Aorta (tissue), 5 donors: ENCODE data around the gene MEIS2. TPM values are rescaled to one million over a fixed set of nuclear protein-coding genes. Genes with fewer than 3 reads are reported as not detected.

Experiments used
- ATAC-seq: fragments of 200-7000 bp; cut with Tn5 transposase; one replicate; pipeline ENCODE4 v1.9.1; 2022; ENCODE audit warnings: moderate library complexity; ENCODE audit not compliant: low FRiP score
- DNase-seq, 2 donors: peaks; one replicate each; pipeline ENCODE4 v3.0.0-alpha.2; 2020
- H3K27ac ChIP-seq, 2 donors: one replicate each; pipeline ENCODE4 v1.5.1; 2013; ENCODE audit warnings: low read length in 2 of 2, mild to moderate bottlenecking in 2 of 2, moderate library complexity in 2 of 2, control low read depth in 1 of 2, inconsistent platforms in 1 of 2, low read depth in 1 of 2
- H3K27me3 ChIP-seq, 2 donors: one replicate each; pipeline ENCODE4 v1.6.1; 2013; ENCODE audit warnings: control low read depth in 1 of 2, low read length in 1 of 2, mild to moderate bottlenecking in 1 of 2, moderate library complexity in 1 of 2; ENCODE audit not compliant: insufficient read depth in 2 of 2, control insufficient read depth in 1 of 2
- H3K36me3 ChIP-seq, 2 donors: one replicate each; pipeline ENCODE4 v1.6.1; 2013; ENCODE audit warnings: control low read depth in 1 of 2, low read length in 1 of 2, mild to moderate bottlenecking in 1 of 2; ENCODE audit not compliant: insufficient read depth in 2 of 2, control insufficient read depth in 1 of 2
- H3K4me1 ChIP-seq, 2 donors: one replicate each; pipeline ENCODE4 v1.6.1; 2013; ENCODE audit warnings: low read length in 2 of 2, control low read depth in 1 of 2, mild to moderate bottlenecking in 1 of 2, moderate library complexity in 1 of 2; ENCODE audit not compliant: insufficient read depth in 2 of 2, control insufficient read depth in 1 of 2
- H3K4me3 ChIP-seq, 2 donors: one replicate each; pipeline ENCODE4 v1.5.1; 2013; ENCODE audit warnings: low read length in 2 of 2, control low read depth in 1 of 2, mild to moderate bottlenecking in 1 of 2
- H3K9me3 ChIP-seq: one replicate; pipeline ENCODE4 v1.6.1; 2013; ENCODE audit warnings: mild to moderate bottlenecking, low read length; ENCODE audit not compliant: control insufficient read depth
- WGBS, 2 donors: extraction: QIAGEN DNeasy Blood & Tissue Kit; methylation state at CpG; one replicate each; pipeline ENCODE4 v1.1.7; 2013; 5-methylcytosine and 5-hydroxymethylcytosine counted together
- intact Hi-C, 2 donors: fragments of 100-400 bp; cut with DNase I; formaldehyde crosslinking; loops; one replicate each; pipeline versions ENCODE4 v1.14.2 to v1.15.0; 2022
- polyA plus RNA-seq, 2 donors: library from polyadenylated mRNA; stranded (reverse); fragments of 200-250 nt; gene quantifications; one replicate each; pipeline ENCODE4 v1.2.3, GENCODE V29; 2013
- total RNA-seq, 2 donors: library from RNA; stranded (reverse); fragmentation: NEBNext Ultra II Directional; extraction: Animal tissue kit (Norgen Biotek cat#: 25700); gene quantifications; one replicate each; pipeline ENCODE4 v1.2.1, GENCODE V29; 2021
- donor health status: healthy with polysubstance abuse.
- donor health status: Bipolar disorder and iron deficiency.
- donor health status: DM: no; HTN: no; CAD: no.
- donor health status: DM: no; HTN: no; CAD: no.
- donor health status: DM: yes; HTN: yes; CAD: no.

MEIS2 gene
- total and polyA plus RNA-seq, 4 donors: 20.7 to 58.7 (median 25.9) TPM

GRCh38 chr15:37136666-37137065 lies 36.3 kb upstream of the MEIS2 start:
- DNase-seq: no peak
- H3K36me3 ChIP-seq: no peaks in the 10 kb centered on the region
- WGBS, 2 donors: 92 to 93% methylated on average over 2 of the region's 2 CpGs
- no peak overlapping the region for H3K4me3 ChIP-seq
- no peaks in the 10 kb centered on the region for H3K9me3 ChIP-seq
- H3K27me3 ChIP-seq: no peaks in the 10 kb centered on the region
- H3K4me1 ChIP-seq: no peaks in the 10 kb centered on the region
- intact Hi-C loops: loop anchor here (2.0 to 10.0 kb wide), 3 partner anchors 250 to 748 kb away; no protein-coding TSS in a partner anchor
- no peak overlapping the region for H3K27ac ChIP-seq
- no peak for ATAC-seq

- no peaks in the 10 kb centered on the region for H3K27me3 ChIP-seq
- intact Hi-C loops: loop anchor here in 1 of 2 donors (10.0 kb wide), 2 partner anchors 630 to 750 kb away; no protein-coding TSS in a partner anchor
- H3K36me3 ChIP-seq: no peaks in the 10 kb centered on the region
- no peaks in the 10 kb centered on the region for H3K4me1 ChIP-seq
- DNase-seq (no peak), ATAC-seq (no peak)
- WGBS, 2 donors: 83 to 91% methylated on average over 1 of the region's 1 CpG
- no peak overlapping the region for H3K27ac ChIP-seq
- H3K9me3 ChIP-seq: no peaks in the 10 kb centered on the region
- H3K4me3 ChIP-seq: no peak overlapping the region
These were observed 34.9 kb upstream of the MEIS2 start for GRCh38 chr15:37135225-37135624.

- WGBS, 2 donors: 21 to 23% methylated on average over 3 of the region's 3 CpGs
- no peak overlapping the region for H3K27ac ChIP-seq
- intact Hi-C loops: loop anchor here (5.0 to 10.0 kb wide), 3 partner anchors 630 to 750 kb away; no protein-coding TSS in a partner anchor
These were observed 34.4 kb upstream of the MEIS2 start for GRCh38 chr15:37134699-37135131.

GRCh38 chr15:37134244-37134643 lies 33.9 kb upstream of the MEIS2 start:
- DNase-seq: no peak
- no peak for ATAC-seq
- no peaks in the 10 kb centered on the region for H3K27me3 ChIP-seq
- 71 to 79% methylated on average over 1 of the region's 1 CpG for WGBS, 2 donors
- intact Hi-C loops: loop anchor here (5.0 to 10.0 kb wide), 3 partner anchors 629 to 751 kb away; no protein-coding TSS in a partner anchor
- H3K4me3 ChIP-seq: no peak overlapping the region
- H3K4me1 ChIP-seq: no peaks in the 10 kb centered on the region
- no peaks in the 10 kb centered on the region for H3K9me3 ChIP-seq
- H3K36me3 ChIP-seq: no peaks in the 10 kb centered on the region
- no peak overlapping the region for H3K27ac ChIP-seq

More at GRCh38 chr15:37134699-37135131, 34.4 kb upstream of the MEIS2 start:
- Histone ChIP-seq H3K4me1 (no peaks in the 10 kb centered on the region), H3K4me3 (no peak overlapping the region), H3K9me3 (no peaks in the 10 kb centered on the region), H3K27me3 (no peaks in the 10 kb centered on the region), H3K36me3 (no peaks in the 10 kb centered on the region)
- DNase-seq (no peak), ATAC-seq (peak; percentile 85)

- no peaks in the 10 kb centered on the region for H3K36me3 ChIP-seq
- no peak overlapping the region for H3K4me3 ChIP-seq
- intact Hi-C loops: loop anchor here (2.0 to 10.0 kb wide), 4 partner anchors 251 to 751 kb away; no protein-coding TSS in a partner anchor
- WGBS, 2 donors: 1 to 3% methylated on average over 1 of the region's 1 CpG
- no peaks in the 10 kb centered on the region for H3K27me3 ChIP-seq
- H3K4me1 ChIP-seq: no peaks in the 10 kb centered on the region
- no peak for ATAC-seq
- H3K9me3 ChIP-seq: no peaks in the 10 kb centered on the region
- no peak overlapping the region for H3K27ac ChIP-seq
- no peak for DNase-seq
These were observed 33.3 kb upstream of the MEIS2 start for GRCh38 chr15:37133602-37134001.

- intact Hi-C loops: loop anchor here (2.0 to 10.0 kb wide), 4 partner anchors 250 to 752 kb away; no protein-coding TSS in a partner anchor
- no peak overlapping the region for H3K27ac ChIP-seq
- DNase-seq: no peak
These were observed 32.6 kb upstream of the MEIS2 start for GRCh38 chr15:37132826-37133417.

GRCh38 chr15:37131621-37132020 lies 31.3 kb upstream of the MEIS2 start:
- no peaks in the 10 kb centered on the region for H3K27me3 ChIP-seq
- H3K4me3 ChIP-seq: no peak overlapping the region
- WGBS, 2 donors: 55 to 69% methylated on average over 2 of the region's 2 CpGs
- H3K4me1 ChIP-seq: no peaks in the 10 kb centered on the region
- no peaks in the 10 kb centered on the region for H3K9me3 ChIP-seq
- ATAC-seq: no peak
- no peak for DNase-seq
- no peaks in the 10 kb centered on the region for H3K36me3 ChIP-seq
- no peak overlapping the region for H3K27ac ChIP-seq
- intact Hi-C loops: loop anchor here (2.0 to 10.0 kb wide), 4 partner anchors 249 to 753 kb away; no protein-coding TSS in a partner anchor

More at GRCh38 chr15:37132826-37133417, 32.6 kb upstream of the MEIS2 start:
- no peaks in the 10 kb centered on the region for H3K27me3 ChIP-seq
- H3K4me3 ChIP-seq: no peak overlapping the region
- ATAC-seq: no peak
- H3K36me3 ChIP-seq: no peaks in the 10 kb centered on the region
- no peaks in the 10 kb centered on the region for H3K4me1 ChIP-seq
- H3K9me3 ChIP-seq: no peaks in the 10 kb centered on the region
- 95 to 96% methylated on average over 2 of the region's 2 CpGs for WGBS, 2 donors

- no peaks in the 10 kb centered on the region for H3K36me3 ChIP-seq
- no peaks in the 10 kb centered on the region for H3K27me3 ChIP-seq
- no peak overlapping the region for H3K27ac ChIP-seq
- intact Hi-C loops: loop anchor here (5.0 to 10.0 kb wide), 3 partner anchors 626 to 754 kb away; no protein-coding TSS in a partner anchor
- DNase-seq (no peak), ATAC-seq (no peak)
- H3K9me3 ChIP-seq: no peaks in the 10 kb centered on the region
- 71 to 72% methylated on average over 4 of the region's 4 CpGs for WGBS, 2 donors
- no peak overlapping the region for H3K4me3 ChIP-seq
- H3K4me1 ChIP-seq: no peaks in the 10 kb centered on the region
These were observed 30.0 kb upstream of the MEIS2 start for GRCh38 chr15:37130356-37130755.

- no peak for ATAC-seq
- intact Hi-C loops: no loop called here
- Histone ChIP-seq H3K9me3 (no peaks in the 10 kb centered on the region), H3K27ac (no peak overlapping the region), H3K36me3 (no peaks in the 10 kb centered on the region), H3K27me3 (no peaks in the 10 kb centered on the region), H3K4me1 (no peaks in the 10 kb centered on the region), H3K4me3 (no peak overlapping the region)
- DNase-seq: no peak
- 76 to 77% methylated on average over 4 of the region's 4 CpGs for WGBS, 2 donors
These were observed 24.8 kb upstream of the MEIS2 start for GRCh38 chr15:37125143-37125542.
